Brain microvascular endothelial cell (primary cell): ENCODE measurements around the gene MKX.

Experiments used
- DNase-seq: peaks from one replicate; pipeline ENCODE4 v3.0.0-alpha.2; 2020
- H3K27ac ChIP-seq: fragments of 250-450 bp; sonication (Bioruptor Pico); 2 replicates; pipeline ENCODE4 v1.5.1; 2020; ENCODE audit warnings: mild to moderate bottlenecking, moderate library complexity
- H3K27me3 ChIP-seq: fragments of 250-450 bp; sonication (Bioruptor Pico); replicated peaks from 2 replicates; pipeline ENCODE4 v1.5.1; 2020; ENCODE audit warnings: mild to moderate bottlenecking
- H3K36me3 ChIP-seq: fragments of 250-450 bp; sonication (Bioruptor Pico); replicated peaks from 2 replicates; pipeline ENCODE4 v1.5.1; 2020; ENCODE audit warnings: mild to moderate bottlenecking
- H3K4me3 ChIP-seq: 2 replicates; pipeline ENCODE4 v1.5.1; 2011; ENCODE audit warnings: low read depth, mild to moderate bottlenecking, control low read depth, low read length, moderate library complexity
- CTCF ChIP-seq: IDR thresholded peaks from 2 replicates; pipeline ENCODE4 v1.5.1; 2011; ENCODE audit warnings: low read depth, mild to moderate bottlenecking, moderate library complexity, low read length, control low read depth, inconsistent platforms; ENCODE audit errors: missing control alignments
- in situ Hi-C: cut with HindIII; loops from 2 replicates; pipeline ENCODE4 v1.10.0; 2017; ENCODE audit warnings: low sequenced_read_pairs, low pct_ligation_motif_present

The MKX gene

GRCh38 chr10:27715505-27715904 lies 30.1 kb downstream of the MKX start:
- Histone ChIP-seq H3K27ac (no peak overlapping the region), H3K27me3 (no peaks in the 10 kb centered on the region), H3K4me3 (no peak overlapping the region), H3K36me3 (no peaks in the 10 kb centered on the region)
- DNase-seq, result no peak
- in situ Hi-C loops, result no loop called here
- no peak for TF ChIP-seq CTCF

- Histone ChIP-seq H3K27me3 (no peaks in the 10 kb centered on the region), H3K4me3 (no peak overlapping the region), H3K27ac (no peak overlapping the region), H3K36me3 (no peaks in the 10 kb centered on the region)
- in situ Hi-C loops, result no loop called here
- no peak for DNase-seq
- no peak for TF ChIP-seq CTCF
These were observed 31.3 kb downstream of the MKX start for GRCh38 chr10:27714349-27714748.

GRCh38 chr10:27713941-27714340 lies 31.7 kb downstream of the MKX start:
- TF ChIP-seq CTCF, result no peak
- Histone ChIP-seq H3K27ac (no peak overlapping the region), H3K36me3 (no peaks in the 10 kb centered on the region), H3K27me3 (no peaks in the 10 kb centered on the region), H3K4me3 (no peak overlapping the region)
- in situ Hi-C loops, result no loop called here
- DNase-seq, result no peak

GRCh38 chr10:27710014-27710413 lies 35.6 kb downstream of the MKX start:
- no peak for TF ChIP-seq CTCF
- Histone ChIP-seq H3K27ac (no peak overlapping the region), H3K4me3 (no peak overlapping the region), H3K27me3 (no peaks in the 10 kb centered on the region), H3K36me3 (no peaks in the 10 kb centered on the region)
- in situ Hi-C loops, result no loop called here
- no peak for DNase-seq

- Histone ChIP-seq H3K4me3 (no peak overlapping the region), H3K27ac (no peak overlapping the region), H3K36me3 (no peaks in the 10 kb centered on the region), H3K27me3 (no peaks in the 10 kb centered on the region)
- in situ Hi-C loops, result no loop called here
- no peak for TF ChIP-seq CTCF
- no peak for DNase-seq
These were observed 36.3 kb downstream of the MKX start for GRCh38 chr10:27709304-27709703.

- Histone ChIP-seq H3K36me3 (no peaks in the 10 kb centered on the region), H3K4me3 (no peak overlapping the region), H3K27ac (no peak overlapping the region), H3K27me3 (no peaks in the 10 kb centered on the region)
- in situ Hi-C loops, result no loop called here
- no peak for DNase-seq
- no peak for TF ChIP-seq CTCF
These were observed 43.6 kb downstream of the MKX start for GRCh38 chr10:27701938-27702537.
